HG03565 (cell line): ENCODE results near the gene GULP1.
"Not testable (repeated sequence)": the region's sequence is repeated elsewhere in the genome, so short reads cannot be mapped to it uniquely, and the experiment has no call there.

ENCODE experiments used
- ATAC-seq: cut with Tn5 transposase; IDR thresholded peaks from one replicate; pipeline ENCODE4 v1.9.1; 2021; ENCODE audit warnings: mild to moderate bottlenecking, moderate library complexity; ENCODE audit not compliant: unreplicated experiment

GULP1 gene

DNA sequence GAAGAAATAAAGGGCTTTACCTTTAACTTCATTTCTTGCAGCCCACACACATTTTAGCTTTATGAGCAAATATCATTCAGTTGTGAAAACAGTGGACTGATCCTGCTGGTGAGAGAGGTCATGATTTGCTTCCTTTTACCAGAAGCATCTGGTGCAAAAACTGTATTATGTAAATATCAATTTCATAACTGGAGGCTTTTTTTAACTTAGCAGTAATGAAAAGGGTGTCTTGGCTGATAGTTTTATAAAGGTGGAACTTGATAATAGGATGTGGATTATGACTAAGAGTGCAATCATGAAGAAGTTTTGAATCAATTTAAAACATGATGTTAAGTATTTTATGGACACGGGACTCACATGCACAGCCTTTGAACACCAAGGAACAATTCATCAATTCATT lies 304.4 kb downstream of the GULP1 start:
- ATAC-seq = no peak

DNA sequence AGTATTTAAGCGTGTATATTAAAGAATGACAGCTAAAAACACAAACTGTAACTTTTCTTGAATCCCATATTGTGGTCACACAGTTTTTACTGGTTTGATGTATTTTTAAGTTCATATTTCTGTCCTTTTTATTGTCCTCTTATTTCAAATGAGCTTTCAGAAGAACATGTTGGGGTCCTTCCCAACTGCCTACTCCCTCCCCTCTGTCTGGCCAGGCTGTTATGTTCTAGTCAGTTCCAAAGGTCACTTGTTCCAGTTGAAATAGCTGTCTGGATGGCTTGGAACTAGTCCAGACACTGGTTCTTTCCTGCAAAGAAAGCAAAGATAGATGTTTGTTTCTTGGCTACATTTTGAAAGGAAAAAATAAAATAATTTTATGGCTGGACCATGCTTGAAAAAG lies 306.9 kb downstream of the GULP1 start:
- ATAC-seq = no peak

DNA sequence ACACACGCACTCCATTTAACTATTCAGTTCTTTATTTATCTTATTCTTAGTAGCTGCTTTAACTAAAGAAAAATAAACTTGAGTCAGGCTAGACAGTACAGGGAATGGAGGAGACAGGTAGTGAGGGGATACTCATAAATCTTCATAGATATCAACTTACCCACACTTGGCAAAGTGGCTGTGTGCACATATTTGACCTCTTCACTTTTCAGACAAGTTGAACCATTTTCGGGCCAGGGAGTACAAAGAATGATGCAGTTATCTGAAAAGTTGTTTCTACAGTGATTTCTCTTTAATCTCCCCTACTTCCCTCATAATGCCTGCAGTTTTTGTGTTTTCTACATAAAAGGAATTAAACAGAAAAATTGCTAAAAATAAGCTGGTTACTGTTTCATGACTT lies 307.5 kb downstream of the GULP1 start:
- ATAC-seq = no peak

DNA sequence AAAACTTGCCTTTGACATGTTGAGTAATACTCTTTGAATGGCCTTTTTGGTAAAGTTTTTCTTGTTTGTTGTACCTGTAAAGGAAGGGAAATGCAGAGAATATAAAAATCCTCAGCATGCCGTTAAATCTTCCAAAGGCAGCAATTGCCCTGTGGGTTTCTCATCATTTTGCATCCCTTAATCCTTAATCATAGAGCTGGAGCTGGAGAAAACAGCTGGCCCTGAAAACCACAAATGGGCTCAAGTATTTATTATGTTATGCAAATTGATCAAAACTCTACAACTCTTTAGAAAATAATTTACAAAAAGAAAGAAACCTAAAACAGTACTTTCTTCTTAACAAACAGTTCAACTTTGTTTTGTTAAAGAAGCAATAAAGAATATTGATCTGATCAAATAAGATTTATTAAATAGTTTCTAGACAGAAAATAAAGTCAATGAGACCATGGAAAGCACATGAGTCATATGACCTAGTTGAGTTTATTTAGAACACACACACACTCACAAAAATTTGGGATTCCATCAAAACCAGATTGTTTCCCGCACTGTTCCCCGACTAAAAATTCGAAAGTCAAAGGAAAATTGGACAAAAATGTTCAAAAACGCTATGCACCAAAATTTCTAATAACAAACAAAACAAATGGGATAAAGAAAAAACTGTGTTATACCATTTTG lies 309.0 kb downstream of the GULP1 start:
- ATAC-seq = no peak

GRCh38 chr2:188601391-188601790 lies 309.7 kb downstream of the GULP1 start:
- no peak for ATAC-seq

- no peak for ATAC-seq
These were observed 310.3 kb downstream of the GULP1 start for GRCh38 chr2:188601927-188602326.

- ATAC-seq = no peak
These were observed 312.9 kb downstream of the GULP1 start for GRCh38 chr2:188604579-188604978.

- ATAC-seq = not testable (repeated sequence)
These were observed 314.2 kb downstream of the GULP1 start for GRCh38 chr2:188605609-188606584.

GRCh38 chr2:188606596-188606995 lies 314.9 kb downstream of the GULP1 start:
- ATAC-seq = not testable (repeated sequence)

DNA sequence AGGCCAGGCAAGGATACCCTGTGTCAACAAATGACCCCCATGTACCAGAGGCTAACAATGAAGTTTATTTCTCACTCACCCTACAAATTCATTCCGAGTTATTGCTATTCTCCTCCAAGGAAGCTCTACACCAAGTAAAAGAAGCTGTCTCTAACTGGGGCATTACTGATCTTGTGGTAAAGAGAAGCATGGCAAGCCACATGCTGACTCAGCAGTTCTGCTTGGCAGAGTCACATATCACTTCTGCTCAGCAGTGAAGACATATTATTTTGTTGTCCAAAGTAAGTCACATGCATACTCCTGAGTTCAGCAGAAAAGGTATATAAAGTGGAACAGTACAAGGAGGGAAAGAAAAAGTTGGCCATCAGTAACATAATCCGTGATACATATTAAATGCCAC lies 315.8 kb downstream of the GULP1 start:
- ATAC-seq = no peak

DNA sequence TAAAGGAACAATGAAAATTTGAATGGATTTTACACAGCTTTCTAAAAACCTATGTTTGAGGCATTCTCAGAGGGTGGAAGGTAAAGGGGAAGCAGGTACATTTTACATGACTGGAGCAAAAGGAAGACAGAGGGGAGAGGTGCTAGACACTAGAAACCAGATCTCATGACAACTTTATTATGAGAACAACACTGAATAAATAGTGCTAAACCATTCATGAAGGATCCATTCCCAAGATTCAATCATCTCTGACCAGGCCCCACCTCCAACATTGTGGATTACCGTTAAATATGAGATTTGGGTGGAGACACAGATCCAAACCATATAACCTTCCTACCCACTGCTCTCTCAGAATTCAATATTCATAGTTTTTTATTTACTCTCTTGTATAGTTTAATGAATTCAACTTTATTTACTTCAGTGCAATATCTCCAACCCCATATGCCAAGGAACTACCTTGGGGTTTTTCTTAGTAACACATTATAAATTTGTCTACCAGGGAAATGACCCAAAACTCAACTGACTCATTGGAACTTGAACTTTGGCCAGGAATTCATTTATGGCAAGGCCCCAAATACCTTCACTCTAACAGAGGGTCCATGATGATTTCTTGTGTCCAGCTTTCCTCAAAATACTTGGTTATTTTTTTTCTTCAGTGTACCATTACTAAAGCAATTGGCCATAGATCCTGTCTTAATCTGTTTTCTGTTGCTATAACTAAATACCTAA lies 317.8 kb downstream of the GULP1 start:
- ATAC-seq = no peak

- ATAC-seq = no peak
These were observed 318.4 kb downstream of the GULP1 start for GRCh38 chr2:188610050-188610444.

DNA sequence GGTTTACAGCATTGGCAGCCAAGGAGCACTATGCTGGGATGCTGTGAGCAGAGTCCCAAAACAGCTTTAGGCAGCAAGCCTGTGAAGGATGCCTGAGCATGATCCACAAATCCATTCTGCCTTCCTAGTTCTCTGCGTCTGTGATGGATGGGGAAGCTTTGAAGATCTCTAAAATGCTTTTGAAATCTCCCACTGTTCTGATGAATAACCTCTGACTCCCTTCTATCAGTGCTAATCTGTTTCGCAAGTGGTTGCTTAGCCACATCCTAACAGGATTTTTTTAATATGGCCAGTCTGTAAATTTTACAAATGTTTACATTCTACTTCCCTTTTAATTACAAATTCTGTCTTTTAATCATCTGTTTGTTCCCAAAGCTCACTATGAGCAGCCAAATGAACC lies 319.2 kb downstream of the GULP1 start:
- ATAC-seq = no peak

- no peak for ATAC-seq
These were observed 327.5 kb downstream of the GULP1 start for GRCh38 chr2:188619146-188619545.

DNA sequence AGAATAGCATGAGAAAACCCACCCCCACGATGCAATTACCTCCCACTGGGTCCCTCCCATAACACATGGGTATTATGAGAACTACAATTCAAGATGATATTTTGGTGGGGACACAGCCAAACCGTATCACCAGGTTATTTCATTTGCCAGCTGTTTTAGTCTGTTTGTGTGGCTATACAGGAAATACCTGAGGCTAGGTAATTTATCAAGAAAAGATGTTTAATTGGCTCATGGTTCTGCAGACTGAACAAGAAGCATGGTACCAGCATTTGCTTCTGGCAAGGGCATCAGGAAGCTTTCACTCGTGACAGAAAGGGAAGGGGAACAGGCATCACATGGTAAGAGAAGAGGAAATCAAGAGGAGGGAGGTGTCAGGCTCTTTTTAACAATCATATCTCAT lies 329.2 kb downstream of the GULP1 start:
- ATAC-seq = no peak

GRCh38 chr2:188622601-188623260 lies 331.1 kb downstream of the GULP1 start:
- ATAC-seq = no peak

- ATAC-seq = no peak
These were observed 332.4 kb downstream of the GULP1 start for GRCh38 chr2:188623995-188624643.

DNA sequence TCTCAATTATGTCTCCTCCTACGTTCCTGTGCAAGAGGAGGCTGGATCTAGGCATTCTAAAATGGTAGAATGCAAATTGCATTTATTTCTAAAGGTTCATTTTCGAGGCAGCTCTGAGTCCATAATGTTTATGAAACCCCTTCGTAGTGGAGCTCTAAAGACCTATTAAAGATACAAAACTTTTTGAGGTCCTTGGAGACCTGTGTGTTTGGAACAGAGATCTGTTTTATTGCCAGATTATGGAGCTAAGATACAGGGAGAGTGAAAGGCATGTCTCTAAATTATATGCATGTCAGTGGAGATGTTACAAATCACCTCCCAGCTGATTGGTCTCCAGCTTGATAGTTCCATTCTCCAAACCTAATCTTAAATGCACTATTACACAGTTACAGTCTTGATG lies 335.8 kb downstream of the GULP1 start:
- ATAC-seq = no peak

GRCh38 chr2:188628989-188629752 lies 337.5 kb downstream of the GULP1 start:
- no peak for ATAC-seq
